Activated CD8-positive, alpha-beta memory T cell treated with anti-CD3 and anti-CD28 coated beads, Interleukin-2, amount 10 ng/mL, durations not matched to agents 7 days and 5 days (primary cell): Measurements from ENCODE around the gene FSTL4. TPM values are rescaled to one million over a fixed set of nuclear protein-coding genes. Genes with fewer than 3 reads are reported as not detected.

ENCODE experiments used
- ATAC-seq: fragments of 150-1000 bp; cut with Tn5 transposase; one replicate; pipeline ENCODE4 v1.10.0; 2021; ENCODE audit warnings: moderate library complexity
- CTCF ChIA-PET: fragments of 350-600 bp; sonication (Branson Sonifier 250); formaldehyde crosslinking; loops from one replicate; lab custom pipeline; 2021; ENCODE audit warnings: antibody characterized with exemption; lab: Charles Lee
- DNase-seq: peaks from one replicate; pipeline ENCODE4 v3.0.0-alpha.2; 2020
- H3K27ac Mint-ChIP-seq: one replicate; pipeline ENCODE4 v1.8.0; 2021; ENCODE audit warnings: mild to moderate bottlenecking, mixed read lengths
- H3K27me3 Mint-ChIP-seq: one replicate; pipeline ENCODE4 v1.8.0; 2021; ENCODE audit warnings: mixed read lengths
- H3K36me3 Mint-ChIP-seq: one replicate; pipeline ENCODE4 v1.8.0; 2021; ENCODE audit warnings: mild to moderate bottlenecking, mixed read lengths
- H3K4me1 Mint-ChIP-seq: one replicate; pipeline ENCODE4 v1.8.0; 2021; ENCODE audit warnings: mixed read lengths
- H3K4me3 Mint-ChIP-seq: one replicate; pipeline ENCODE4 v1.8.0; 2021; ENCODE audit warnings: mild to moderate bottlenecking, moderate library complexity, mixed read lengths
- H3K9me3 Mint-ChIP-seq: one replicate; pipeline ENCODE4 v1.8.0; 2022; ENCODE audit warnings: low read depth, mixed read lengths
- total RNA-seq, 2 experiments: library from RNA; stranded (reverse); gene quantifications; one replicate each; pipeline ENCODE4 v1.2.3, GENCODE V29; 2021

Gene FSTL4
- total RNA-seq, 2 experiments from 2014 or later = not detected

DNA sequence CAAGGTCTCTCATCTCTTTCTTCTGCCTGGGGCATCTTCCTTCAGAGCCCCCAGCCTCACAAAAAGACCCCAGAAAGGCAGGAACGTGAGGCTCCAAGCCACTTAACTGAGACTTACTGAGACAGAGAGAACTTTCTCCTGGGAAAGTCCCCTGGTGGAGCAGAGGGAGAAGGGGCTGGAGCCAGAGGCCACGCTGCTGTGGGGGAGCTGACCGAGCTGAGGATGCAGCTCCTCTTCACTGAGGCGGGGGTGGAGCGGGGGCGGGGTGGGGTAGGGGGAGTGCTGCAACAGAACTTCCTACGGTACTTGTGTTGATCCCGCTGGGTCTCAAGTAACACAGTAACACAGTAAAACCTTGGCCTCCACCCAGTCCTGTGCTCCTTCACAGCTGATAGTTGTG, 204.0 kb downstream of the FSTL4 start:
- CTCF ChIA-PET = no interaction called here
- no peaks in the 10 kb centered on the region for H3K9me3 Mint-ChIP-seq
- DNase-seq = peak; percentile 35
- H3K4me3 Mint-ChIP-seq = no peak overlapping the region
- no peak for ATAC-seq
- H3K4me1 Mint-ChIP-seq = peaks cover 3% of the 10 kb centered on the region
- H3K36me3 Mint-ChIP-seq = no peaks in the 10 kb centered on the region
- H3K27ac Mint-ChIP-seq = no peak overlapping the region
- peaks cover 22% of the 10 kb centered on the region for H3K27me3 Mint-ChIP-seq

DNA sequence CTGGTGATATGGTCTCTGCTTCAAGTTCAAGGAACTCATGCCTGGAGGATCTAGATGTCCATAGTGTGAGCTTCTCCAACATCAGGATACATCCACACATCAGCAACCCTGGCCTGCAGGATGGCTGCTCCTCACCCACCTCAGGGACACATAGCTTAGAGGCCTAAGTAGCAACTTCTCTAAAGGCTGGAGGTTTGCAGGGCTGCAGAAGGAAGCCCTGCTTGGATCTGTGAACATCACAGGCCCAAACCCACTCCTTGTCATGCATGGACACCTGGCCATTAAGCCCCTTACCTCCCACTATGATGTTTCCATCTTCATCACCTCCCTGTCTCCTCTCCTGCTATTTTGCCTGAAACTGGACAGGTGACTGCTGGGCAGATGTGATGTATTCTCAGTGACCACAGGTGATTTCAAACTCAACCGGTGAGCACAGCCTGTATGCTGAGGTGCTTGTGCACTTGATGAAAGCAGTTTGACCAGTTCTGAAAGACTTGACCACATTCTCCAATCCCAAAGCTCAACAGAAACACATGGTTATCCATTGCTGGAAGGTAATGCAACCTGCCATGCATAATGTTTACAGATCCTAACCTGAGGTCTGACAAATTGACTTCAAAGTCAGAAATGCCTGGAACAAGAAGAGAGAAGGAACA, 205.2 kb downstream of the FSTL4 start:
- peaks cover 3% of the 10 kb centered on the region for H3K4me1 Mint-ChIP-seq
- peaks cover 16% of the 10 kb centered on the region for H3K27me3 Mint-ChIP-seq
- H3K4me3 Mint-ChIP-seq = no peak overlapping the region
- no peak overlapping the region for H3K27ac Mint-ChIP-seq
- H3K9me3 Mint-ChIP-seq = no peaks in the 10 kb centered on the region
- ATAC-seq (no peak), DNase-seq (peak; percentile 33)
- no peaks in the 10 kb centered on the region for H3K36me3 Mint-ChIP-seq
- CTCF ChIA-PET = no interaction called here

DNA sequence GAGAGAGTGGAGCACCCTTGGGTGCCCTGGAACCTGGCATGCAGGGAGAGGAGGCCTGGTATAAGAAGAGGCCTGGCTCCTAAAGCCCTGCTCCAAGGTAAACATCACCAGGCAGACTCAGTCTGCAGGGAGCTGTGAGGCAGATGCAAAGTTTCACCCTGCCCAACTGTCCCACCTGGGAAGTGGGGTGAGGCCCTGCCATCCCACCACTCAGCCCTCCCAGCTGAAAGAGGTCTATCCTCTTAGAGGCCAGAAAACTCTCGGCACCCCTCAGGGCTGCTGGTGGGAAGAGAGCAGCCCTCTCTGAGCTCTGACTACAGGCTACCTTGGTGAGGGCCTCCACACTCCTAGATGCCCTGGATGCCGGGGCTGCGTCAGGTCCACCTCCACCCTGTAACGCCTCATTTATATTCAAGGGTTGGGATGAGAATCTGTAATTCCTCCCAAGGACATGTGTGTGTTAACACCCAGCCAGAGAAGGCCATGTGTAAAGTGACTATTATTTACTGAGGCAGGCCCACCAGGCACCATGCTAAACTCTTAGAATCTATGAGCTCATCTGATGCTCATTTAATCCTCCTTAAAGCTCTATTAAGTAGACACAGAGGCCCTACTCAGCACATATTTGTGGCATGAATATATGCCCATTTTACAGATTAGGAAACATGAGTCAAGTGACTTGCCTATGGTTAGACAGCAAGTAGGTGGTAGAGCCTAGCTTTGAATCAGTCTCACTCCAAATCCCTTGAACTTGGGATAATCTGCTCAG, 205.9 kb downstream of the FSTL4 start:
- H3K4me1 Mint-ChIP-seq = peaks cover 3% of the 10 kb centered on the region
- no peak for ATAC-seq
- no peaks in the 10 kb centered on the region for H3K36me3 Mint-ChIP-seq
- peak; percentile 22 for DNase-seq
- H3K27ac Mint-ChIP-seq = no peak overlapping the region
- peaks cover 14% of the 10 kb centered on the region for H3K27me3 Mint-ChIP-seq
- no peaks in the 10 kb centered on the region for H3K9me3 Mint-ChIP-seq
- H3K4me3 Mint-ChIP-seq = no peak overlapping the region
- CTCF ChIA-PET = interaction anchor here (0.7 to 0.8 kb wide), 2 partner anchors 9 to 18 kb away, joined by 3 read pairs; no protein-coding TSS in a partner anchor

DNA sequence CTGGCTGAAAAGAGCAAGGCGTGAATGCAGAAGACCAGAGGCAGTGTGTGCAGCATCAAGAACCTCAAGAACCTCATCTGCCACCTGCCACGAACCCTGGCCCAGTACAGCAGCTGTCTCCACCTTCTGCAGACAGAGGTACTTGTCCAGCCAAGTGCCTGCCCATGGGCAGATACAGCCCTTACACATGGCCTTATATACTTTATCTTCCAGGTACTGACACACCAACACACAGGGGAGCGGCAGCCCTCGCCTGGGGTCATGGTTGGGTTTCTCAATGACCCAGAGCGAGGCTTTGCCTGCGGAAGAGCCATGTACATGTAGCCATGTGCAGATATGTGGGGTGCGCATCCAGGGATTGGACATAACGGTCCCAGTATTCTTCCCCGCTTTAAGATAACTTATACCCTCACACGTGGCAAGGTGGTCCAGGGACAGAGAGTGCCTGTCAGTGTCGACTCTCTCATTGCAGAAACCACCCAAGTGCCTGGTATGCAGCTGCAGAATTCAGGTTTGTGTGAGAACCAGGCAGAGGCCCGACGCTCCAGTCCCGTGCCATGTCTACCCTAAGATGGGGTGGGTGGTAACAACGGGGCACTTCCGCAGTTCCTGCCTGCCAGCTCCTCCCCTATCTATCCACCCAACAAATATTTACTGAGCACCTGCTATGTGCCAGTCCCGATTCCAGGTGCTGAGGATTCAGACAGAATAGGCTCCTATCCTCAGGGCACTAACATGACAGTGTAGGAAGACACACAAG, 206.9 kb downstream of the FSTL4 start:
- no peak for DNase-seq
- Mint-ChIP-seq H3K27ac (no peak overlapping the region), H3K4me1 (peaks cover 3% of the 10 kb centered on the region), H3K4me3 (no peak overlapping the region), H3K27me3 (peaks cover 6% of the 10 kb centered on the region), H3K36me3 (no peaks in the 10 kb centered on the region), H3K9me3 (no peaks in the 10 kb centered on the region)
- CTCF ChIA-PET = interaction anchor here (0.8 kb wide), 1 partner anchor 19 kb away, joined by 3 read pairs; no protein-coding TSS in a partner anchor
- no peak for ATAC-seq

DNA sequence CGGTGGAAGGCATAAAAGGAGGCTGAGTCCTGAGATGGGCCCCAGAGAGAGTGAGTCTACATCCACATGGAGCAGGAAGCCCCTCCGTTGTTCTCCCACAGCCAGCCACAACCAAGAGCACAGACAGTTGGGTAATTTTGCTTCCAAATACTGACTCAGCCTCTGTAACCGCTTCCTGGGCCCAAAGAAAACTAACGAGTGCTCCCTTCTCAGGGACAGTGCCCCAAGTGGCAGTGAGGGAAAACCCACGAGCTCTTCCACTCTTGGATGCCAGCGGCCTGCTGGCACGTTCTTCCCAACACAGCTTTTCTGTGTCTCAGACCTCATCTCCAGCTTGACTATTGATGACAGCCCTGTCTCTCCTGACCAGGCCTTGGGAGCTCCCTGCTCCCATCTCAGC, 207.6 kb downstream of the FSTL4 start:
- H3K4me3 Mint-ChIP-seq = no peak overlapping the region
- CTCF ChIA-PET = no interaction called here
- DNase-seq (peak; percentile 31), ATAC-seq (no peak)
- peaks cover 4% of the 10 kb centered on the region for H3K4me1 Mint-ChIP-seq
- no peaks in the 10 kb centered on the region for H3K27me3 Mint-ChIP-seq
- H3K36me3 Mint-ChIP-seq = no peaks in the 10 kb centered on the region
- H3K27ac Mint-ChIP-seq = no peak overlapping the region
- no peaks in the 10 kb centered on the region for H3K9me3 Mint-ChIP-seq

DNA sequence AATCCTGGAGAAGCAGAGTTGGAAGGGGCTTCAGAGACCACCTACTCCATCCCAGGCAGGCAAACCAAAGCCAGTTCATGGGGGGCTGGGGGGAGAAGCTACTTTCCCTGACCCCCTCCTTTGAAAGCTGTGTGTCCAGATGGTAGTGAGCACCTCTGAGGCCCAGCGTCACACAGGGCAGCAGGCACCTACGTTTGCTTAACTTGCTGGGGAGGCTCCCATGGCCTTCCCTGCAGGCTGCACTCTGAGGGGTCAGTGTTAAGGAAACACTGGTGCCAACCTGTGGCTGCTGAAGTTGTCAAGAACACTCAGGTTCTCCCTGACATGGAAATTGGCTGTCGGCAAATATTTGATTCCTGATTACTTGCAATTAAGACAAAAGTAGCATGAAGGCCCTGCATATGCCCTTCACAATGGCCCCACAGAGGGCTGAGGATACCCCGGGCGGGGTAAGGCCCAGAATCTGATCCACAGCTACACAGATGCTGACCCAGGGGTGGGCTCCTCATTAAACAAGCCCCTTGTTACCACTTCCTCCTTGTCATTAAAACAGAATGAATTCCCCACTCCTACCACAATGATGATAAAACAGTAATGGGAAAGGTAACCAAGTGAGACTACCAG, 208.5 kb downstream of the FSTL4 start:
- no peak overlapping the region for H3K4me3 Mint-ChIP-seq
- no peaks in the 10 kb centered on the region for H3K36me3 Mint-ChIP-seq
- H3K4me1 Mint-ChIP-seq = peaks cover 13% of the 10 kb centered on the region
- DNase-seq (no peak), ATAC-seq (no peak)
- H3K27ac Mint-ChIP-seq = no peak overlapping the region
- no peaks in the 10 kb centered on the region for H3K9me3 Mint-ChIP-seq
- H3K27me3 Mint-ChIP-seq = no peaks in the 10 kb centered on the region
- CTCF ChIA-PET = interaction anchor here (1.0 kb wide), 1 partner anchor 20 kb away, joined by 3 read pairs; no protein-coding TSS in a partner anchor

DNA sequence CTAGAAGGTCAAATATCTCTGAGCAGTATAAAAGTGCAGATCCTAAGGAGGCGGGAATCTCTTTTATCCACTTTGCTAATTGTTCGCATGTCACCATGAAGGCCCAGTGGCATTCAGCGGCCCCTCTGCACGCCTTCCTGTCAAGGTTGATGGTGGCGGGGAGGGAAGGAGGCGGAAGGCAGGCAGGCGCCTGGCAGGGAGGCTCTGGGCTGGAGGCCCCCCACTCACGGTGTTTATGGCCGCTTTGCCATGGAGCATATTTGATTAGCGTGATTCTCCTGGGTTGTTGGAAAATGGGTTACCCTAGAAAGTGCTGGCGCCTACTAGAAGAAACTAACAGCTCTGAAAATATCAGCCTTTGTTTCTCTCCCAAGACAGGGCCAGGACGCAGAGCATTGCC, 209.6 kb downstream of the FSTL4 start:
- Mint-ChIP-seq H3K9me3 (no peaks in the 10 kb centered on the region), H3K36me3 (no peaks in the 10 kb centered on the region), H3K27ac (no peak overlapping the region), H3K4me3 (no peak overlapping the region), H3K27me3 (no peaks in the 10 kb centered on the region), H3K4me1 (peaks cover 24% of the 10 kb centered on the region)
- DNase-seq = no peak
- no peak for ATAC-seq
- CTCF ChIA-PET = interaction anchor here (1.0 kb wide), 1 partner anchor 21 kb away, joined by 3 read pairs; no protein-coding TSS in a partner anchor

DNA sequence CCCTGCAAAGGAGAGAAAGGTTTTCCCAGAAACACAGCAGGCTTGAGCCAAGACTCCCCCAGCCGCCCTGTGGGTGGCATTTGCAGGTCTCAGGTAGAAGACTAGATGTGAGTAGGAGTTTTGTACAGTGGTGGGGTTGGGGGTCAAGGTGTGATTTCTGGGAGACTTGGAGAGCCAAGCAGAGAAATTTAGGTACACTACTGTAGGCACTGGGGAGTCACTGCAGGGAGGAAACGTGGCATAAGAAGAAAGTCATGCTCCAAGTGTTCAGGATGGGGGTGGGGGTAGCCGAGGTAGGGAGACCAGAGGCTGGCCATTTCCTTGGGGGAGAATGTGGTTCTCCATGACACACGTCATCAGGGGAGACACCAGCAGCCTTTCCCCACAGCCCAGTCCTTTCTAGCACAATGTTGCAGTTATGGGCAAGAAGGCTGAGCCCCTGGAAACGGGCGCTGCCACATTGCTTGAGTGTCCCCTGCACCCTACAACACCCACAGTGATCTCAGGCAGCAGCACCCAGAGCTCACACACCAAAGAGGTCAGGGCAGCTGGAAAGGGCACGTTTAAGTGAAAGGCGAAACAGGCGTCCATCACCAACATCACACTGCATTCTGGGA, 210.5 kb downstream of the FSTL4 start:
- H3K27me3 Mint-ChIP-seq = no peaks in the 10 kb centered on the region
- no peaks in the 10 kb centered on the region for H3K9me3 Mint-ChIP-seq
- peaks cover 28% of the 10 kb centered on the region for H3K4me1 Mint-ChIP-seq
- ATAC-seq (no peak), DNase-seq (no peak)
- H3K4me3 Mint-ChIP-seq = no peak overlapping the region
- H3K36me3 Mint-ChIP-seq = no peaks in the 10 kb centered on the region
- CTCF ChIA-PET = no interaction called here
- no peak overlapping the region for H3K27ac Mint-ChIP-seq

DNA sequence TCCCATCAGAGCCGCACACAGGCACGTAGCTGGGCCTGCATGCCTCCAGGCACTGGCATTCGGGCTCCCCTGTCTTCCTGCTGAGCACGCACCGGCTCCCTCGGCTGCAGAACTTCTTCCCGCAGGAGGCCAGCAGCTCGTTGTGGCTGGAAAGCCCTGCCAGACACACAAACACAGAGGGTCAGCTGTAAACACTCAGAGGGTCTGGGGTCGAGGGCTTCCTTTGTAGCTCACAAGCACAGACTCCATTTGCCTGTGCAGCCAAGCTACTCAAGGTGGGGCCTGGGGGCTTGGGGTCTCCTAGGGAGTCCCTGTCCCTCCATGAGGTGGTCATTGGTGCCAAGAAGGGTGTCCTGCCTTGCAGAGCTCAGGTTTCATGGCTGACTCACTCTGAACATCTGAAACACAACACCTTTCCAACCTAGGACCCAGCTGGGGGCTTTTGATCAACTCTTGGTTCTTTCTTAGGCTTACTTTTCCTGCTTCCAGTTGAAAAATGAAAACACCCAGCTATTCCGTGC, 211.4 kb downstream of the FSTL4 start:
- ATAC-seq (no peak), DNase-seq (no peak)
- Mint-ChIP-seq H3K4me1 (peaks cover 28% of the 10 kb centered on the region), H3K4me3 (no peak overlapping the region), H3K9me3 (no peaks in the 10 kb centered on the region), H3K27me3 (no peaks in the 10 kb centered on the region), H3K36me3 (no peaks in the 10 kb centered on the region), H3K27ac (no peak overlapping the region)
- CTCF ChIA-PET = interaction anchor here (0.7 to 1.6 kb wide), 2 partner anchors 23 to 290 kb away, joined by 3 read pairs; no protein-coding TSS in a partner anchor

DNA sequence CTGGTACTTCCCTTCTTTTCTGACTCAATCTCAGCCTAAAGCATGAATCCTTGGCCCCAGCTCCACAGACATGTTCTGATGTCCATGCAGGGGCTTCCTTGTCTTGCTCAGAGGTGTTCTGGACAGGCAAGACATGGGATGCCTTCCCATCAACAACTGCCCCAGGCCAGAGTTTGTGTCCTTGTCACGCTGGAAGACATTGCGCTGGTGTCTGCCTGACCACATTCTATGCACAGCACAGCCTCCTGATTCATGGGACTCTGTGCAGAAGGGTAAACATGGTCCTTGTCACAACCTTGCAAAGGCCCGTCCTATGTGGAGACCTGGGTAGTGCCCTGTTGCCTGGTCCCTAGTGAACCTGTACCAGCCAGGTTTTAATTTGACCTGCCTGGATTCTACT, 212.2 kb downstream of the FSTL4 start:
- peak; percentile 30 for DNase-seq
- H3K4me3 Mint-ChIP-seq = no peak overlapping the region

DNA sequence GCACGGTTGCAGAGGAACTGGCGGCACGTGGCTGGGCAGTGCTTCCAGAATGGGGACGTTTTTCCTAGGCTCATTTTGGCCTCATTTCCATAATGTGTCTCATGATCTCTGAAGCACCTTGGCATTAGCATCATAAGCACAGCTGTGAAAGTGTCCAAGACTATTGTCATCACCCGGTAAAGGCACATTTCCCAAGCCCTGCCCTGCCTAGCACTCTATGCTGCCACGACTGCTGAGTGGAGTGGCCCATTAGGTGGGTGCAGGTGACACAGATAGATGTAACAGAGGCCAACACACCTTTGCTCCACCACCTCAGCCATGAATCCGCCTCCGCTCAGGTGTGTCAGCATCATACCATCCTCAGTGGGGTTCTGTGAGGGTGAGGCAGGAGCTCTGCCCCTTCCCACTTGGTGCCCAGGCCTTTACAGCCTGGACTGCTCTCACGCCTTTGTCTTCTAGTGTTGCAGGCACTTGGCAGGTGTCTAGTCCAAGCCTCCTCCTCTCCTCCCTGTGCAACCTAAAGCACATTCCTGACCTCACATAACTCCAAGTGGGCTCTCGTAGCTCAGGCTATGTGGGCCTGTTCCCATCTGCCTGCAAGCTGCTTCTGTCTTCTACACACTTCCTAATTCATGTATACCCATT, 213.0 kb downstream of the FSTL4 start:
- no peaks in the 10 kb centered on the region for H3K27me3 Mint-ChIP-seq
- no peak overlapping the region for H3K27ac Mint-ChIP-seq
- DNase-seq (peak; percentile 27), ATAC-seq (no peak)
- CTCF ChIA-PET = interaction anchor here (1.6 kb wide), 1 partner anchor 24 kb away, joined by 3 read pairs; no protein-coding TSS in a partner anchor
- no peaks in the 10 kb centered on the region for H3K9me3 Mint-ChIP-seq
- H3K4me1 Mint-ChIP-seq = peaks cover 24% of the 10 kb centered on the region
- no peak overlapping the region for H3K4me3 Mint-ChIP-seq
- no peaks in the 10 kb centered on the region for H3K36me3 Mint-ChIP-seq

More for the DNA sequence above, 212.2 kb downstream of the FSTL4 start:
- ATAC-seq = no peak
- Mint-ChIP-seq H3K36me3 (no peaks in the 10 kb centered on the region), H3K4me1 (peaks cover 28% of the 10 kb centered on the region), H3K27me3 (no peaks in the 10 kb centered on the region), H3K27ac (no peak overlapping the region), H3K9me3 (no peaks in the 10 kb centered on the region)
- CTCF ChIA-PET = interaction anchor here (1.6 kb wide), 1 partner anchor 24 kb away, joined by 3 read pairs; no protein-coding TSS in a partner anchor

DNA sequence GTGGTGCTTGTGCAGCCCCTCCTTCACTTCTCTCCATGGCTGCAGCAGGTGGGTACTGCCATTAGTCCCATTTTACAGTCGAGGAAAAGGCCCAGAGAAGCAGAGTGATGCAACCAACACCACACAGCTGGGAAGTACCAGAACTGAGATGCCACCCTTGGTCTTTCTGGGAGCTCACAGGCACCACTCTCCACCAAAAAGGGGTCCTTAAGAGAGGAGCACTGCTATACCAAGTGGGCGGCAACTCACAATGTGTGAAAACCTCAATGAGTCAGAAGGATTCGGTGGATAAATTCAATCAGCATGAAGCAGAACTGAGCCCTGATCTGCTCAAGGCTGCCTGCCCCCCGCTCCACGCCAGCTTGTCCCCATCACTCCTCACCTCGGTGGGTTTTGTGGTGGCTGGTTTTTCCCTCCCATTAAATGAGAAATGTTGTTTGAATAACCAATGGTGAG, 213.7 kb downstream of the FSTL4 start:
- DNase-seq = peak; percentile 54
- H3K4me1 Mint-ChIP-seq = peaks cover 24% of the 10 kb centered on the region
- H3K27ac Mint-ChIP-seq = no peak overlapping the region
- peak; percentile 78 for ATAC-seq
- no peaks in the 10 kb centered on the region for H3K27me3 Mint-ChIP-seq
- CTCF ChIA-PET = no interaction called here
- H3K36me3 Mint-ChIP-seq = no peaks in the 10 kb centered on the region
- no peak overlapping the region for H3K4me3 Mint-ChIP-seq
- H3K9me3 Mint-ChIP-seq = no peaks in the 10 kb centered on the region
